ENCODE data around the gene PADI1.

DNA sequence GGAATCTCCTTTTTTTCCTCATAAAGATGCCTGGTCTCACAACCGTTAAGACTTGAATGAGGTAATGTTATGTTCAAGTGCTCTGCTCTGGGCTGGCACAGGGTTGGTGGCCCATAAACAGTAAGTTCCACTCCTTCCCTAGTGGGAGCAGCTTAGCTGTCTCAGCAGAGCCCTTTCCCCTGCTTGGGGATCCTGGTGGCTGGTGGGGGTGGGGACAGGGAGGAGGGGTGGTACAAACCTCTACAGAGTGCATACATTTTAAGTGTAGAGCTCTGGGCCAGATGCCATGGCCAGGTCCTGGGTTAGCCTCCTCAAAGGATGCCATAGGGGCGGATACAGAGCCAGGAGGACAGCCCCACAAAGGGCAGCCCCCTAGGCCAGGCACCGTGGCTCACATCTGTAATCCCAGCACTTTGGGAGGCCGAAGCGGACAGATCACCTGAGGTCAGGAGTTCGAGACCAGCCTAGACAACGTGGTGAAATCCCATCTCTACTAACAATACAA lies 20.7 kb upstream of the PADI1 start:
- TF ChIP-seq, protein P1, sequence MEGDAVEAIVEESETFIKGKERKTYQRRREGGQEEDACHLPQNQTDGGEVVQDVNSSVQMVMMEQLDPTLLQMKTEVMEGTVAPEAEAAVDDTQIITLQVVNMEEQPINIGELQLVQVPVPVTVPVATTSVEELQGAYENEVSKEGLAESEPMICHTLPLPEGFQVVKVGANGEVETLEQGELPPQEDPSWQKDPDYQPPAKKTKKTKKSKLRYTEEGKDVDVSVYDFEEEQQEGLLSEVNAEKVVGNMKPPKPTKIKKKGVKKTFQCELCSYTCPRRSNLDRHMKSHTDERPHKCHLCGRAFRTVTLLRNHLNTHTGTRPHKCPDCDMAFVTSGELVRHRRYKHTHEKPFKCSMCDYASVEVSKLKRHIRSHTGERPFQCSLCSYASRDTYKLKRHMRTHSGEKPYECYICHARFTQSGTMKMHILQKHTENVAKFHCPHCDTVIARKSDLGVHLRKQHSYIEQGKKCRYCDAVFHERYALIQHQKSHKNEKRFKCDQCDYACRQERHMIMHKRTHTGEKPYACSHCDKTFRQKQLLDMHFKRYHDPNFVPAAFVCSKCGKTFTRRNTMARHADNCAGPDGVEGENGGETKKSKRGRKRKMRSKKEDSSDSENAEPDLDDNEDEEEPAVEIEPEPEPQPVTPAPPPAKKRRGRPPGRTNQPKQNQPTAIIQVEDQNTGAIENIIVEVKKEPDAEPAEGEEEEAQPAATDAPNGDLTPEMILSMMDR (IDR thresholded peaks at IDR 0.05): no peak
- TF ChIP-seq POLR2A (IDR thresholded peaks at IDR 0.05): no peak

Data from body of pancreas (tissue), 4 donors.